HG03066 (cell line): ENCODE data around the gene CDAN1.
"Not testable (repeated sequence)": the region's sequence is repeated elsewhere in the genome, so short reads cannot be mapped to it uniquely, and the experiment has no call there.

Source experiments
- ATAC-seq: cut with Tn5 transposase; IDR thresholded peaks from one replicate; pipeline ENCODE4 v1.9.1; 2021; ENCODE audit warnings: low read depth; ENCODE audit not compliant: unreplicated experiment

The CDAN1 gene

GRCh38 chr15:42710662-42711061 is 26.3 kb downstream of the CDAN1 start:
- no peak for ATAC-seq

GRCh38 chr15:42707873-42708544 is 28.9 kb downstream of the CDAN1 start:
- ATAC-seq = no peak

GRCh38 chr15:42707068-42707467 is 29.9 kb downstream of the CDAN1 start:
- ATAC-seq = no peak

GRCh38 chr15:42705336-42705735 is 31.6 kb downstream of the CDAN1 start:
- ATAC-seq = no peak

- no peak for ATAC-seq
Observed at GRCh38 chr15:42704492-42704926, 32.4 kb downstream of the CDAN1 start.

GRCh38 chr15:42696626-42697025 is 40.3 kb downstream of the CDAN1 start:
- no peak for ATAC-seq

- ATAC-seq = no peak
Observed at GRCh38 chr15:42695527-42696071, 41.3 kb downstream of the CDAN1 start.

GRCh38 chr15:42694398-42694797 is 42.5 kb downstream of the CDAN1 start:
- no peak for ATAC-seq

GRCh38 chr15:42693942-42694341 is 43.0 kb downstream of the CDAN1 start:
- ATAC-seq = no peak

- ATAC-seq = no peak
Observed at GRCh38 chr15:42693496-42693895, 43.4 kb downstream of the CDAN1 start.

- no peak for ATAC-seq
Observed at GRCh38 chr15:42692997-42693396, 43.9 kb downstream of the CDAN1 start.

- no peak for ATAC-seq
Observed at GRCh38 chr15:42692536-42692935, 44.4 kb downstream of the CDAN1 start.

- ATAC-seq = no peak
Observed at GRCh38 chr15:42691770-42692169, 45.2 kb downstream of the CDAN1 start.

GRCh38 chr15:42691308-42691707 is 45.6 kb downstream of the CDAN1 start:
- no peak for ATAC-seq

GRCh38 chr15:42688301-42688700 is 48.6 kb downstream of the CDAN1 start:
- no peak for ATAC-seq

- ATAC-seq = no peak
Observed at GRCh38 chr15:42687740-42688139, 49.2 kb downstream of the CDAN1 start.

GRCh38 chr15:42686281-42686680 is 50.6 kb downstream of the CDAN1 start:
- no peak for ATAC-seq

- ATAC-seq = no peak
Observed at GRCh38 chr15:42681119-42681518, 55.8 kb downstream of the CDAN1 start.

GRCh38 chr15:42680142-42680482 is 56.8 kb downstream of the CDAN1 start:
- not testable (repeated sequence) for ATAC-seq

GRCh38 chr15:42679285-42680141 is 57.4 kb downstream of the CDAN1 start:
- no peak for ATAC-seq

GRCh38 chr15:42675021-42675420 is 61.9 kb downstream of the CDAN1 start:
- ATAC-seq = no peak

- ATAC-seq = no peak
Observed at GRCh38 chr15:42674472-42674871, 62.5 kb downstream of the CDAN1 start.
